Measurements from ENCODE around the gene CRACR2B.

CRACR2B gene

DNA sequence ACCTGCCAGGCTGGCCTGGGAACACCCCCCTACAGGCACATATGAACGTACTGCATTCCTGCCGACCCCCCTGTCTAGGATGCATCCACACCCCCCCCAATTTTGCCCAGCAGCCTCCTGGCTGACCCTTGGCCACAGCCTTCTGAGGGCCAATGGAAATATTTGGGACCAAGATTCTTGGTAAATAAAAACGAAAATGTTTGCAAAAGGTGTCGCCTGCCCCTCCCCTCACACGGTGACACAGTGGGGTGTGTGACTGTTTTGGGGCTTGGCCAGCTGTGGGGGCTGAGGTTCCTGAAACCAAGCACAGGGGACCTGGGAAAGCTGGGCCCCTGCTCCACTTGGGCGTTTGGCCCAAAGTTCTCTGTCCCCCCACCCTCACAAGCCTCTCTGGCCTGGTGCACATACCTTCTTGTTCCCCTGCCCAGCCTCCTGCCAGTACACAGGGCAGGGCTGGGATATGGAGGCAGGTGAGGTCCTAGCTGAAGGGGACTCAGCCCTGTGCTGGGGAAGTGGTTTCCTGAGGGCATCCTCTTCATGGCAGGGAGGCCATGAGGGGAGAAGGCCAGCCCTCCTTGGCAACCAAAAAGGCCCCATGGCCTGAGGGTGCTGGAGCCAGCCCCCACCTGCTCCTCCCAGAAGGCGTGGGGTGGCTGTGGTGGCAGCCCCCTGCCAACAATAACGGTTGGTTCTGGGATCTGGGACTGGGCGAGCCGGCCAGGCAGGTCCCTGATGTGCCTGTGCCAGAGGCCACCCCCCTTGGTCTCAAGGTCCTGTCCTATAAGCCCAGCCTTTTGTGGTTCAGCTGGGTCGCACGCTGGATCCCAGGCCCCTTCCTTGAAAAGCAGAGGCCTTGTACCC lies 2.1 kb upstream of the CRACR2B start:
- H3K4me3 ChIP-seq: no peak overlapping the region; the same call in 1 of the 2 replicates
- no peak overlapping the region for H3K27ac ChIP-seq
- TF ChIP-seq Cebpa-rat (IDR thresholded peaks at IDR 0.05): no peak

DNA sequence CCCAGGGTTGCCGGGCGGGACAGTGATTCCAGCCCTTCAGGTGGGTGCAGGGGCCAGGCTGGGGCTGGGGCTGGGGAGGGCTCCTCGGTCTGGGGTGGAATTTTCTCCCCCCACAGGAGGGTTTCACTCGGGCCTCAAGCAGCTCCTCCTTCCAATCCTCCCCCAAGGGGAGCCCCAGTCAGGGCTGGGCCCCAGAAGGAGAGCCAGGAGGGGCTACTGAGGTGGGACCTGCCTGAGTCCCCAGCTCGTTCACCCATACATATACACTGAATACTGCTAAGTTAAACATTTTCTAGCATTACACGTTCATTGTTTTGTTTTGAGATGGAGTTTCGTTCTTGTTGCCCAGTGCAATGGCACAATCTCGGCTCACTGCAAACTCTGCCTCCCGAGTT lies 1.5 kb upstream of the CRACR2B start:
- Histone ChIP-seq H3K36me3 (peaks cover 36% of the 10 kb centered on the region), H3K9me3 (no peaks in the 10 kb centered on the region), H3K4me1 (peaks cover 85% of the 10 kb centered on the region), H3K27ac (no peak overlapping the region; the same call in 1 of the 2 replicates), H3K4me2 (peak overlapping the region; percentile 100), H3K9ac (peak overlapping the region; percentile 50; the same call in 1 of the 2 replicates), H3K4me3 (peak overlapping the region; percentile 69), H3K27me3 (peaks cover 66% of the 10 kb centered on the region), H4K20me1 (peaks cover 100% of the 10 kb centered on the region)
- TF ChIP-seq Cebpa-rat (IDR thresholded peaks at IDR 0.05): no peak

More for the DNA sequence above, 2.1 kb upstream of the CRACR2B start:
- Histone ChIP-seq H3K36me3 (peaks cover 36% of the 10 kb centered on the region), H3K4me1 (peaks cover 85% of the 10 kb centered on the region), H4K20me1 (peaks cover 100% of the 10 kb centered on the region), H3K27me3 (peaks cover 60% of the 10 kb centered on the region), H3K9ac (no peak overlapping the region), H3K9me3 (no peaks in the 10 kb centered on the region), H3K4me2 (peak overlapping the region; percentile 100)

GRCh38 chr11:826836-827145 lies 928 bp upstream of the CRACR2B start:
- peak; percentile 75 for TF ChIP-seq Cebpa-rat (IDR thresholded peaks at IDR 0.05)
- Histone ChIP-seq H3K4me1 (peaks cover 85% of the 10 kb centered on the region), H3K27ac (no peak overlapping the region; the same call in 1 of the 2 replicates), H3K4me2 (peak overlapping the region; percentile 100), H3K36me3 (peaks cover 36% of the 10 kb centered on the region), H4K20me1 (peaks cover 100% of the 10 kb centered on the region), H3K9me3 (no peaks in the 10 kb centered on the region), H3K27me3 (peaks cover 72% of the 10 kb centered on the region), H3K9ac (peak overlapping the region; percentile 50; the same call in 1 of the 2 replicates), H3K4me3 (peak overlapping the region; percentile 69)

GRCh38 chr11:827146-827896 lies 398 bp upstream of the CRACR2B start:
- peak; percentile 45 for TF ChIP-seq Cebpa-rat (IDR thresholded peaks at IDR 0.05)
- Histone ChIP-seq H3K27ac (peak overlapping the region; percentile 9; the same call in 1 of the 2 replicates), H3K4me1 (peaks cover 85% of the 10 kb centered on the region), H3K9me3 (no peaks in the 10 kb centered on the region), H3K27me3 (peaks cover 77% of the 10 kb centered on the region), H3K9ac (peak overlapping the region; percentile 50; the same call in 1 of the 2 replicates), H3K4me3 (peak overlapping the region; percentile 69), H3K4me2 (peak overlapping the region; percentile 100), H3K36me3 (peaks cover 35% of the 10 kb centered on the region), H4K20me1 (peaks cover 100% of the 10 kb centered on the region)

DNA sequence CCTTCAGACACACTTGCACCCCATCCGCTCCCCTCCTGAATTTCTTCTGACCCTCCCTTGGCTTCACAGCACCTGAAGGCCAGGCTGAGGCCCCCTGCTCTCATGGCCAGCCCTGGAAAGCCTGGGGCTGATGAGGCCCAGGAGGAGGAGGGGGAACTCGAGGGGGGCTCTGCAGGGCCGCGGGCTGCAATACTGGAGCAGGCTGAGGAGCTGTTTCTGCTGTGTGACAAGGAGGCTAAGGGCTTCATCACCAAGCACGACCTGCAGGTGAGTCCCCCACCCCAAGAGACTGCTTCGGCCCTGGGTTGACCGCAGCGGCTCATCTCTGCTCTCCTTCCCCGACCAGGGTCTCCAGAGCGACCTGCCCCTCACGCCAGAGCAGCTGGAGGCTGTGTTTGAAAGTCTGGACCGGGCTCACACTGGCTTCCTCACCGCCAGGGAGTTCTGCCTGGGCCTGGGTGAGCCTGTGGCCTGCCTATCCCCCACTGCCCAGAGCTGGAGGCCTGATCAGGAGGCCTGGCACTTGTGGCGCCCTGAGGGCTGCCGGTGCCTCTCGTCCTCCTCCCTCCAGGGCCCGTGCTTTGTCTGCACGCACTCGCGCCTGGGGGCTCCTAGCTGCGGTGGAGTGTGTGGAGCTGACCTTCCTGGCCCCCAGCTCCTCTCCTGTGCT lies 922 bp downstream of the CRACR2B start:
- Histone ChIP-seq H3K4me1 (peaks cover 89% of the 10 kb centered on the region), H3K36me3 (peaks cover 22% of the 10 kb centered on the region), H3K9me3 (no peaks in the 10 kb centered on the region), H3K4me3 (peak overlapping the region; percentile 64), H3K27me3 (peaks cover 85% of the 10 kb centered on the region), H3K27ac (no peak overlapping the region), H4K20me1 (peaks cover 93% of the 10 kb centered on the region), H3K4me2 (peak overlapping the region; percentile 100), H3K9ac (peak overlapping the region; percentile 15; the same call in 1 of the 2 replicates)
- no peak for TF ChIP-seq Cebpa-rat (IDR thresholded peaks at IDR 0.05)

- H3K27ac ChIP-seq: no peak overlapping the region
- peak overlapping the region; percentile 38; the same call in 1 of the 2 replicates for H3K9ac ChIP-seq
- TF ChIP-seq Cebpa-rat (IDR thresholded peaks at IDR 0.05): no peak
- H3K4me1 ChIP-seq: peaks cover 94% of the 10 kb centered on the region
- peaks cover 93% of the 10 kb centered on the region for H4K20me1 ChIP-seq
- peak overlapping the region; percentile 100 for H3K4me2 ChIP-seq
- no peaks in the 10 kb centered on the region for H3K9me3 ChIP-seq
- peaks cover 16% of the 10 kb centered on the region for H3K36me3 ChIP-seq
- peak overlapping the region; percentile 64 for H3K4me3 ChIP-seq
- peaks cover 92% of the 10 kb centered on the region for H3K27me3 ChIP-seq
Observed at GRCh38 chr11:829176-829846, 1.6 kb downstream of the CRACR2B start.

DNA sequence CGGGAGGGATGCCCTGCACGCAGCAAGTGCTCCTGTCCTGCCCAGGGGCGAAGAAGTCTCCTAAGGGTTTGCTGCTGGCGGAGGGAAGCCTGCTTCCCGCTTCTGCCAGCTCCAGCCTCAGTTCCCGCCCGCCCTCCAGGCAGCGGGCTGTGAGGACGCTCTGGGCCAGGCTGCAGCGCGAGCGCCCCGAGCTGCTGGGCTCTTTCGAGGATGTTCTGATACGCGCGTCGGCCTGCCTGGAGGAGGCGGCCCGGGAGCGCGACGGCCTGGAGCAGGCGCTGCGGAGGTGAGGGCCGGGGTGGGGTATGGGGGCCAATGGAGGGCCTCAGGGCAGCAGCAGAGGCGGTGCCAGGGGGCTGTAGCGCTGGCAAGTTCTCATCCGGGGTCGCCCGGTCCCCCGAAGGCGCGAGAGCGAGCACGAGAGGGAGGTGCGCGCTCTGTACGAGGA lies 2.2 kb downstream of the CRACR2B start:
- Histone ChIP-seq H3K9me3 (no peaks in the 10 kb centered on the region), H3K27ac (no peak overlapping the region), H3K4me1 (peaks cover 94% of the 10 kb centered on the region), H3K36me3 (peaks cover 10% of the 10 kb centered on the region), H3K4me3 (peak overlapping the region; percentile 64), H3K4me2 (peak overlapping the region; percentile 100), H3K9ac (0 out of 2 replicates have a peak overlapping the region, but pooled peaks have one; percentile 38), H3K27me3 (peaks cover 95% of the 10 kb centered on the region), H4K20me1 (peaks cover 93% of the 10 kb centered on the region)
- TF ChIP-seq Cebpa-rat (IDR thresholded peaks at IDR 0.05): no peak

- Histone ChIP-seq H3K27ac (no peak overlapping the region), H3K4me1 (peaks cover 93% of the 10 kb centered on the region), H3K36me3 (peaks cover 4% of the 10 kb centered on the region), H3K9ac (no peak overlapping the region), H3K4me2 (peak overlapping the region; percentile 100), H4K20me1 (peaks cover 92% of the 10 kb centered on the region), H3K27me3 (peaks cover 91% of the 10 kb centered on the region), H3K9me3 (no peaks in the 10 kb centered on the region), H3K4me3 (peak overlapping the region; percentile 64)
- TF ChIP-seq Cebpa-rat (IDR thresholded peaks at IDR 0.05): no peak
Observed at GRCh38 chr11:830295-831117, 2.8 kb downstream of the CRACR2B start.

Measured in BLaER1 (cell line).